HepG2 (cell line): ENCODE data around the gene SLC45A2. TPM values are rescaled to one million over a fixed set of nuclear protein-coding genes. Genes with fewer than 3 reads are reported as not detected.

Experiments
- ATAC-seq: fragments of 200-7000 bp; cut with Tn5 transposase; 3 replicates; pipeline ENCODE4 v1.9.1; 2020; ENCODE audit warnings: mild to moderate bottlenecking, moderate library complexity
- BruUV-seq: library from RNA; stranded (reverse); fragments of 400-500 nt; replicated peaks from 2 replicates; lab custom pipeline; 2021; lab: Mats Ljungman, UMichigan
- CTCF ChIA-PET: fragments of 300-600 bp; formaldehyde crosslinking; extraction: SDS; loops from one replicate; lab custom pipeline; 2021; ENCODE audit warnings: low total read pairs, inconsistent platforms, low intra/inter-chr PET ratio; lab: Yijun Ruan, JAX
- POLR2A ChIA-PET: fragments of 350-600 bp; sonication (Branson Sonifier 250); formaldehyde crosslinking; loops from one replicate; lab custom pipeline; 2020; ENCODE audit warnings: antibody characterized with exemption, inconsistent platforms; lab: Yijun Ruan, JAX
- DNase-seq: peaks from one replicate; pipeline ENCODE4 v3.0.0-alpha.2; 2015; ENCODE audit warnings: low spot score
- FAIRE-seq: peaks from 3 replicates; lab custom pipeline; 2011; peaks lifted over from hg19 to GRCh38; lab: Jason Lieb, UNC
- H2AFZ ChIP-seq: one replicate; pipeline ENCODE4 v1.6.1; 2011; ENCODE audit warnings: low read length, inconsistent platforms
- H3K27ac ChIP-seq: fragments of 300-600 bp; 3 replicates; pipeline ENCODE4 v1.8.0; 2011; ENCODE audit warnings: mixed run types, mild to moderate bottlenecking, mixed read lengths, low read length, inconsistent platforms; ENCODE audit not compliant: insufficient read depth; ENCODE audit errors: extremely low read length
- H3K27me3 ChIP-seq, 2 experiments: fragments of 200-600 bp in 1 of 2; 2 replicates in 1 of 2; 3 replicates in 1 of 2; pipeline versions ENCODE4 v1.6.0 to v1.8.0; 2011; ENCODE audit warnings: low read length in 2 of 2, mild to moderate bottlenecking in 2 of 2, moderate library complexity in 2 of 2, inconsistent platforms in 1 of 2; ENCODE audit not compliant: insufficient read depth in 2 of 2, control insufficient read depth in 1 of 2
- H3K36me3 ChIP-seq, 2 experiments: fragments of 200-600 bp in 1 of 2; replicated peaks in 1 of 2; 2 replicates in 1 of 2; 3 replicates in 1 of 2; pipeline versions ENCODE4 v1.5.1 to v1.8.0; 2011; ENCODE audit warnings: low read length in 2 of 2, inconsistent platforms in 1 of 2; ENCODE audit not compliant: insufficient read depth in 2 of 2, control insufficient read depth in 1 of 2
- H3K4me1 ChIP-seq: 2 replicates; pipeline ENCODE4 v1.5.1; 2012; ENCODE audit warnings: low read length, inconsistent platforms; ENCODE audit not compliant: insufficient read depth
- H3K4me2 ChIP-seq: 2 replicates; pipeline ENCODE4 v1.6.0; 2011; ENCODE audit warnings: low read depth, low read length, inconsistent platforms
- H3K4me3 ChIP-seq, 3 experiments: fragments of 200-600 bp in 1 of 3; sonication (generic), shearing (Covaris generic) in 1 of 3; replicated peaks in 1 of 3; 2 replicates each; pipeline ENCODE4 v1.5.1; 2011 to 2016; ENCODE audit warnings: low read length in 3 of 3, inconsistent platforms in 2 of 3, low read depth in 2 of 3, mild to moderate bottlenecking in 2 of 3, control low read depth in 1 of 3, mixed read lengths in 1 of 3; ENCODE audit not compliant: insufficient read depth in 1 of 3
- H3K79me2 ChIP-seq: one replicate; pipeline ENCODE4 v1.6.1; 2011; ENCODE audit warnings: low read length, inconsistent platforms; ENCODE audit not compliant: insufficient read depth
- H3K9ac ChIP-seq: 2 replicates; pipeline ENCODE4 v1.6.0; 2011; ENCODE audit warnings: mild to moderate bottlenecking, low read depth, low read length, inconsistent platforms; ENCODE audit not compliant: insufficient read depth
- H3K9me3 ChIP-seq: 2 replicates; pipeline ENCODE4 v1.5.1; 2012; ENCODE audit warnings: mild to moderate bottlenecking, low read length
- H4K20me1 ChIP-seq: 2 replicates; pipeline ENCODE4 v1.6.0; 2011; ENCODE audit warnings: inconsistent platforms, mild to moderate bottlenecking, low read length, moderate library complexity; ENCODE audit not compliant: insufficient read depth
- DNMT3B ChIP-seq: conservative IDR thresholded peaks from 2 replicates; pipeline ENCODE4 v1.6.1; 2016; ENCODE audit warnings: missing biosample characterization, control low read depth
- DPF2 ChIP-seq: sonication (generic); formaldehyde crosslinking; IDR thresholded peaks from 2 replicates; pipeline ENCODE4 v1.4.0; 2020; ENCODE audit warnings: mild to moderate bottlenecking, low read depth, missing genetic modification reagents, borderline replicate concordance
- JARID2 ChIP-seq: sonication (generic); formaldehyde crosslinking; IDR thresholded peaks from 2 replicates; pipeline ENCODE4 v1.8.1; 2023; ENCODE audit warnings: missing genetic modification reagents, inconsistent platforms; ENCODE audit not compliant: insufficient replicate concordance
- MEIS2 ChIP-seq: sonication (generic); formaldehyde crosslinking; IDR thresholded peaks from 2 replicates; pipeline ENCODE4 v1.9.0; 2021; ENCODE audit warnings: mild to moderate bottlenecking, missing genetic modification reagents
- ZC3H13 ChIP-seq: sonication (generic); formaldehyde crosslinking; IDR thresholded peaks from 2 replicates; pipeline ENCODE4 v1.8.1; 2023; ENCODE audit warnings: mild to moderate bottlenecking, missing genetic modification reagents, moderate library complexity
- ZFX ChIP-seq: sonication (generic); formaldehyde crosslinking; IDR thresholded peaks from 2 replicates; pipeline ENCODE4 v1.4.0; 2020; ENCODE audit warnings: mild to moderate bottlenecking, low read depth, missing genetic modification reagents, moderate library complexity
- WGBS: methylation state at CpG from one replicate; pipeline ENCODE4 v1.1.6; 2017; ENCODE audit warnings: low lambda C conversion rate; 5-methylcytosine and 5-hydroxymethylcytosine counted together
- in situ Hi-C: cut with HindIII; loops from 2 replicates; pipeline ENCODE4 v1.10.0; 2017; ENCODE audit warnings: low pct_unique_long_range_greater_than_20kb; ENCODE audit not compliant: extremely low pct_ligation_motif_present
- intact Hi-C: fragments of 100-400 bp; cut with micrococcal nuclease; formaldehyde crosslinking; loops from one replicate; pipeline ENCODE4 v1.10.0; 2022; ENCODE audit not compliant: unreplicated experiment
- polyA plus RNA-seq, 8 experiments: library from polyadenylated mRNA; depleted of rRNA in 3 of 8; stranded (reverse) in 7 of 8; unstranded in 1 of 8; fragments of >200 nt; fragmentation: Illumina TruSeq in 4 of 8; extraction: Trizol in 4 of 8; gene quantifications; 2 replicates each; pipeline versions ENCODE4 v1.2.1 to v1.2.3, GENCODE V29; 2011 to 2016; ENCODE audit warnings: low read depth in 4 of 8, missing spikeins in 1 of 8, mixed read lengths in 1 of 8; ENCODE audit not compliant: insufficient read depth in 1 of 8
- total RNA-seq, 5 experiments: library from RNA; depleted of rRNA; stranded (reverse); fragments of >200 nt; fragmentation: Illumina TruSeq; extraction: Trizol; gene quantifications; 2 replicates each; pipeline ENCODE4 v1.2.3, GENCODE V29; 2016; ENCODE audit warnings: low read depth in 1 of 5
- TF ChIP-seq, protein P1 (sequence below), 2 experiments: sonication (generic) in 1 of 2; formaldehyde crosslinking in 1 of 2; IDR thresholded peaks; 2 replicates each; pipeline versions ENCODE4 v1.4.0 to v1.6.1; 2016 to 2020; ENCODE audit warnings: borderline replicate concordance in 1 of 2, low read depth in 1 of 2, mild to moderate bottlenecking in 1 of 2, missing genetic modification reagents in 1 of 2
- TF ChIP-seq, protein P2 (sequence below): sonication (generic); formaldehyde crosslinking; IDR thresholded peaks from 2 replicates; pipeline ENCODE4 v1.8.0; 2022; ENCODE audit warnings: mild to moderate bottlenecking, missing genetic modification reagents, borderline replicate concordance
- TF ChIP-seq, protein P3 (sequence below): fragments of 450-650 bp; IDR thresholded peaks from 2 replicates; pipeline ENCODE4 v1.6.1; 2016

The SLC45A2 gene
- total and polyA plus RNA-seq, 2 of the 13 experiments (the other 11 are each of a cell fraction or from before 2014, with no cell fraction given): 0.22 to 0.24 TPM

DNA sequence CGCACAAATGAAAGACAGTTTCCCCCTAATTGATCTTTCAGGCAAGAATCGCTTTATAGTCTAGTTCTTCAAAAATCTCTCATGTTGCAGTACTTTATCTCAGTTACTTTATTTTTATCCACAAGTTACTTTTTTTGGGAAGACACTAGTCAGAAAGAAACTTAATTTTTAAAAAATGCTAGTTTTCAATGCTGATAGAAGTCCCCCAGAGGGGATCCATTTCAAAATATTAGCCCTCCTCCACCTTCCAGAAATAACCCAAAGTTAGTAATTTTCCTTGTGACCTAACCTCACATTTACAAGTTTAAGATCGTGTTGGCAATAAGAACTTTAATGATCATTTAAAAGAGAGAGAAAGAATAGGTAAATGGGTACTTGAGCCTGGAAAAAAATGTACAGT, 47.5 kb upstream of the SLC45A2 start:
- POLR2A ChIA-PET: no interaction called here
- WGBS: 97% methylated on average over 3 of the region's 3 CpGs
- CTCF ChIA-PET: no interaction called here
- no peaks in the 10 kb centered on the region for H4K20me1 ChIP-seq
- H3K9ac ChIP-seq: no peak overlapping the region
- H3K27me3 ChIP-seq: no peaks in the 10 kb centered on the region
- BruUV-seq: no TSS peak
- H3K79me2 ChIP-seq: no peaks in the 10 kb centered on the region
- no peak for FAIRE-seq
- ATAC-seq: no peak
- no peak overlapping the region for H3K4me3 ChIP-seq
- H2AFZ ChIP-seq: no peak overlapping the region
- TF ChIP-seq, protein P1, sequence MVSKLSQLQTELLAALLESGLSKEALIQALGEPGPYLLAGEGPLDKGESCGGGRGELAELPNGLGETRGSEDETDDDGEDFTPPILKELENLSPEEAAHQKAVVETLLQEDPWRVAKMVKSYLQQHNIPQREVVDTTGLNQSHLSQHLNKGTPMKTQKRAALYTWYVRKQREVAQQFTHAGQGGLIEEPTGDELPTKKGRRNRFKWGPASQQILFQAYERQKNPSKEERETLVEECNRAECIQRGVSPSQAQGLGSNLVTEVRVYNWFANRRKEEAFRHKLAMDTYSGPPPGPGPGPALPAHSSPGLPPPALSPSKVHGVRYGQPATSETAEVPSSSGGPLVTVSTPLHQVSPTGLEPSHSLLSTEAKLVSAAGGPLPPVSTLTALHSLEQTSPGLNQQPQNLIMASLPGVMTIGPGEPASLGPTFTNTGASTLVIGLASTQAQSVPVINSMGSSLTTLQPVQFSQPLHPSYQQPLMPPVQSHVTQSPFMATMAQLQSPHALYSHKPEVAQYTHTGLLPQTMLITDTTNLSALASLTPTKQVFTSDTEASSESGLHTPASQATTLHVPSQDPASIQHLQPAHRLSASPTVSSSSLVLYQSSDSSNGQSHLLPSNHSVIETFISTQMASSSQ (IDR thresholded peaks at IDR 0.05; ENCODE audit: low read depth): no peak
- TF ChIP-seq, protein P1 (CRISPR knock-in tag; IDR thresholded peaks at IDR 0.05; ENCODE audit: borderline replicate concordance): no peak
- TF ChIP-seq DNMT3B (CRISPR knock-in tag): no peak
- TF ChIP-seq, protein P2, sequence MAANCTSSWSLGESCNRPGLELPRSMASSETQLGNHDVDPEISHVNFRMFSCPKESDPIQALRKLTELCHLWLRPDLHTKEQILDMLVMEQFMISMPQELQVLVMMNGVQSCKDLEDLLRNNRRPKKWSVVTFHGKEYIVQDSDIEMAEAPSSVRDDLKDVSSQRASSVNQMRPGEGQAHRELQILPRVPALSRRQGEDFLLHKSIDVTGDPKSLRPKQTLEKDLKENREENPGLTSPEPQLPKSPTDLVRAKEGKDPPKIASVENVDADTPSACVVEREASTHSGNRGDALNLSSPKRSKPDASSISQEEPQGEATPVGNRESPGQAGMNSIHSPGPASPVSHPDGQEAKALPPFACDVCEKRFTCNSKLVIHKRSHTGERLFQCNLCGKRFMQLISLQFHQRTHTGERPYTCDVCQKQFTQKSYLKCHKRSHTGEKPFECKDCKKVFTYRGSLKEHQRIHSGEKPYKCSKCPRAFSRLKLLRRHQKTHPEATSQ (CRISPR knock-in tag): no peak
- TF ChIP-seq, protein P3, sequence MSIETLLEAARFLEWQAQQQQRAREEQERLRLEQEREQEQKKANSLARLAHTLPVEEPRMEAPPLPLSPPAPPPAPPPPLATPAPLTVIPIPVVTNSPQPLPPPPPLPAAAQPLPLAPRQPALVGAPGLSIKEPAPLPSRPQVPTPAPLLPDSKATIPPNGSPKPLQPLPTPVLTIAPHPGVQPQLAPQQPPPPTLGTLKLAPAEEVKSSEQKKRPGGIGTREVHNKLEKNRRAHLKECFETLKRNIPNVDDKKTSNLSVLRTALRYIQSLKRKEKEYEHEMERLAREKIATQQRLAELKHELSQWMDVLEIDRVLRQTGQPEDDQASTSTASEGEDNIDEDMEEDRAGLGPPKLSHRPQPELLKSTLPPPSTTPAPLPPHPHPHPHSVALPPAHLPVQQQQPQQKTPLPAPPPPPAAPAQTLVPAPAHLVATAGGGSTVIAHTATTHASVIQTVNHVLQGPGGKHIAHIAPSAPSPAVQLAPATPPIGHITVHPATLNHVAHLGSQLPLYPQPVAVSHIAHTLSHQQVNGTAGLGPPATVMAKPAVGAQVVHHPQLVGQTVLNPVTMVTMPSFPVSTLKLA: no peak
- no peak for TF ChIP-seq MEIS2 (CRISPR knock-in tag)
- TF ChIP-seq ZFX (CRISPR knock-in tag): no peak
- TF ChIP-seq DPF2 (CRISPR knock-in tag): no peak
- no peak for TF ChIP-seq JARID2 (CRISPR knock-in tag)
- TF ChIP-seq ZC3H13 (CRISPR knock-in tag): no peak
- H3K36me3 ChIP-seq: peaks cover 3% of the 10 kb centered on the region in 2 experiments; a peak in 2 of 5 replicates
- in situ Hi-C loops: no loop called here
- no peak for DNase-seq
- intact Hi-C loops: no loop called here
- no peak overlapping the region for H3K27ac ChIP-seq
- H3K4me2 ChIP-seq: no peak overlapping the region
- no peaks in the 10 kb centered on the region for H3K9me3 ChIP-seq
- peaks cover 51% of the 10 kb centered on the region for H3K4me1 ChIP-seq
